H1 (cell line): ENCODE results near the gene MTMR6.

Experiments
- ATF3 ChIP-seq: IDR thresholded peaks from 2 replicates; pipeline ENCODE4 v1.6.1; 2011; ENCODE audit warnings: low read depth, mild to moderate bottlenecking, low read length; ENCODE audit not compliant: insufficient read depth
- CTCF ChIP-seq, 3 experiments: IDR thresholded peaks; 1 replicate in 2 of 3; 2 replicates in 1 of 3; pipeline versions ENCODE4 v1.5.1 to v1.6.1; 2011; ENCODE audit warnings: low read length in 3 of 3, mild to moderate bottlenecking in 3 of 3, inconsistent platforms in 2 of 3, low read depth in 1 of 3, moderate library complexity in 1 of 3; ENCODE audit not compliant: insufficient read depth in 1 of 3; ENCODE audit errors: control extremely low read depth in 1 of 3
- YY1 ChIP-seq: IDR thresholded peaks from 2 replicates; pipeline ENCODE4 v1.6.1; 2011; ENCODE audit warnings: low read depth, mild to moderate bottlenecking, low read length

- TF ChIP-seq CTCF (IDR thresholded peaks at IDR 0.05; ENCODE audit: control extremely low read depth in 1 of 3, insufficient read depth in 1 of 3, low read depth in 1 of 3, low read length in 3 of 3) (no peak), ATF3 (no peak), YY1 (no peak)
Measured at GRCh38 chr13:25204863-25205262, 82.4 kb downstream of the MTMR6 start.
